ENCODE data around the gene SAPCD1. TPM values are rescaled to one million over a fixed set of nuclear protein-coding genes. Genes with fewer than 3 reads are reported as not detected.

Gene SAPCD1
- total RNA-seq, 2 donors from 2014 or later = 3.2 to 3.9 TPM

GRCh38 chr6:31769684-31770371 is 7.4 kb downstream of the SAPCD1 start:
- DNase-seq = peak; percentile 87 to 91
- intact Hi-C loops (cut with DNase I, micrococcal nuclease) = loop anchor here in 1 of 2 donors (5.0 kb wide), 1 partner anchor 88 kb away; the partner anchor contains the start of gene LY6G5C
- peak; percentile 75 for ATAC-seq

- DNase-seq (no peak), ATAC-seq (no peak)
- intact Hi-C loops (cut with DNase I, micrococcal nuclease) = no loop called here
Observed at GRCh38 chr6:31770860-31771259, 8.4 kb downstream of the SAPCD1 start.

GRCh38 chr6:31771992-31772358 is 9.5 kb downstream of the SAPCD1 start:
- ATAC-seq (no peak), DNase-seq (no peak)
- intact Hi-C loops (cut with DNase I, micrococcal nuclease) = no loop called here

DNA sequence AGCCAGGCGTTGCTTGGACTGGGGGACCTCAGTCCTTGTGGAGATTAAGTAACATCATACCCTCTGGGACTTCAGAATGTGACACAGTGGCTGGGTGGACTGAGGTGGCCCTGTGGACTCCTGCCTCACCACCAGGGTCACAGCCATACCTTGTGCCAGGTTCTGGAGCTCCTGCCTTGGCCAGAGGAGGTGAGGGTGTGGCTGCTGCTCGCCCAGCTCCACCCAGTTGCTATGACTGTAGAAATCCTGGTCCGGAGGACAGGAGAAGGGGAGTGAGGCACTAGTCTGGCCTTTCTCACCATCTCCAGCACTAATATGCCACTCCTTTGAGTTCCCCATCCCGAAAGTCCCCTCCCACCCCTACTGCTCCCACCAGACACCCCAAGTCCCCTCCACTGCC is 12.7 kb downstream of the SAPCD1 start:
- ATAC-seq (peak; percentile 69), DNase-seq (peak; percentile 69 to 80)
- intact Hi-C loops (cut with DNase I, micrococcal nuclease) = no loop called here

- intact Hi-C loops (cut with DNase I, micrococcal nuclease) = no loop called here
- peak; percentile 0 for ATAC-seq
- no peak for DNase-seq
Observed at GRCh38 chr6:31775633-31776484, 13.4 kb downstream of the SAPCD1 start.

DNA sequence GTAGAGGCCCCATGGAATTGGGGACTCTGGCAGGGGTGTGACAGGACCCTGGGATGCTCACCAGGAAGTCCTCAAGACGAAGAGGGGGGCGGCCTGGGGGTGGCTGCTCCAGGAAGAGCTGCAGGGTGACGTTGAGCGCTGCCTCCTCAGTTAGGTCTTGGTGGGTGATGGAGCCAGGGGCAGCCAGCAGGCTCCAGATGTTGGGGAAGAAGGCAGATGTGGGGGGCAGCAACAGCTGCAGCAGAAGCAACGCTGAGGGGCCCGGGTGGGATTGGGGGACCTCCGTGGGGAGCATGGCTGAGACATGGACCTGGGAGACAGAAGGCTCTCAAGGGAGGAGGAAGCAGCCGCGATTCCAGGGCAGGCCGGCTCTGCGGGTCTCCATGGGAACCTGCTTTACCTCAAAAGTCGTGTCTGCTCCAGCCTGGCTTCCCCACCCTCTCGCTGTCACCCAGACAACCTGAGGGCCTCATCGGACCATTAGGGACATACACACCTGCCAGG is 14.1 kb downstream of the SAPCD1 start:
- DNase-seq (no peak), ATAC-seq (peak; percentile 16)
- intact Hi-C loops (cut with DNase I, micrococcal nuclease) = no loop called here

DNA sequence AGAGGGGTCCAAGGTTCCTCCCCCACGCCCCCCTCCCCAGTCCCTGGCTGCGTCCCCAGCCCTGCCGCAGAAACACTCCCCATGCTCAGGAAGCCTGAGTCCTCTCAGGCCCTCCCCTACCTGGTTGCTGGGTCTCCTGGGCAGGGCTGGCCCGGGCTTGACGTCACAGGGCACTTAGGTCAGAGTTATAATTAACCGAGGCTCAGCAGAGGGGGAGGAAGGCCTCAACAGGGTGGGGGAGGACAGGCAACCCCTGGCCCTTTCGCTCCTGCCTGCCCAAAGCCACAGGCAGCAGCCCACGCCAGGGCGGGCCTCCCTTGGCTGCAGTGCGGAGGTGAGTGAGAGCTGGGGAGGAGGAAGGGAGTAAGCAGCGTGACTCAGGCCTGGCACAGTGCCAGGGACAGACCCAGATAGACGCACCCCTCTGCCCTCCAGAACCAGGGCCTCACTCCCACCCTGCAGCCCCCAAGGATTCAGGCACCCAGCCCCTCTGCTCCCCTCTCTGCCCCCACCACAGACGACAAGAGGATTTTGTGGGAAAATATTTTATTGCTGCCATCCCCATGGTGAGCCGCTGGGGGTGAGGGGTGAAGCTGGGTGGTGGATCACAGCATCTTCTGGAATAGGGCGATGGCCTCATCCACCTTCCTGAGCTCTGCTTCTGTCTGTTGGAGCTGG is 14.7 kb downstream of the SAPCD1 start, which contains the start of gene VWA7:
VWA7 (minus strand) TSS at position 340 of the 678 bp plus-strand sequence. CDS start 549 bp downstream, outside the sequence.
- ATAC-seq = peak; percentile 75
- DNase-seq = peak; percentile 80 to 88
- intact Hi-C loops (cut with DNase I, micrococcal nuclease) = no loop called here

DNA sequence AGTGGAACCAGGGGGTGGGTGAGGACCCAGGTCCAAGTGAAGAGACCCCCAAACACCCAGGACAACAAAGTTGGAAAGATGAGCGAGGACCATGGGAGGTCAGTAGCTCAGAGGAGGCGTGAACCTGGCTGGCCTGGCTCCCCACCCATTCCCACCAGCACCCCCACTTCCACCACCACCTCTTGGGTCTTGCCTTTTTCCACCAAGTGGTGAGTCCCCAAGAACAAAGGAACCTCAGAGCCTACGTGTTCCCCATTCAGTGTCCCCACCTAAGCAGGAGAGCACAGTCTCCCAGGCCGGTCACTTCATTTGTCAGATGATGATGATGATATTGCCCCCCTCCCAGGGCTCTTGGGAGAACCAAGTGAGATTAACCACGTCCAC is 15.2 kb downstream of the SAPCD1 start:
- no peak for DNase-seq
- no peak for ATAC-seq
- intact Hi-C loops (cut with DNase I, micrococcal nuclease) = no loop called here

DNA sequence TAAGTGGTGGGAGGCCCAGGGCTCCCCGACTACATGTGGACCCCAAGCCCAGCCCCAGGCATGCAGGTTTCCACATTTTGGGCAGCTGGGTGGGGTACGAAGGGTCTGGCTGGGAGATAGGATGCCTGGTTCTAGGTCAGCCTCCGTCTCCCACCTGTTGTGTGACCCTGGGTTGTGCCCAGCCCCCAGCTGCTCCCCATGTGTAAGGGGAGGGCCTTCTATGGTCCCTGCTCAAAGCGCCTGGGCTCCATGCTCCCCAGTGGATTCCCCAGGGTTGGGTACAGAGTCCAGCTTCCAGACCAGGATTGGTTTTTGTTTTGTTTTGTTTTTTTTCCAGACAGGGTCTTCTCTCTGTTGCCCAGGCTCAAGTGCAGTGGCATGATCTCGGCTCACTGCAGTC is 15.7 kb downstream of the SAPCD1 start:
- ATAC-seq (no peak), DNase-seq (no peak)
- intact Hi-C loops (cut with DNase I, micrococcal nuclease) = no loop called here

- intact Hi-C loops (cut with DNase I, micrococcal nuclease) = no loop called here
- ATAC-seq (no peak), DNase-seq (no peak)
Observed at GRCh38 chr6:31778999-31779885, 16.8 kb downstream of the SAPCD1 start.

- intact Hi-C loops (cut with DNase I, micrococcal nuclease) = no loop called here
- no peak for DNase-seq
- ATAC-seq = no peak
Observed at GRCh38 chr6:31779908-31780307, 17.5 kb downstream of the SAPCD1 start.

DNA sequence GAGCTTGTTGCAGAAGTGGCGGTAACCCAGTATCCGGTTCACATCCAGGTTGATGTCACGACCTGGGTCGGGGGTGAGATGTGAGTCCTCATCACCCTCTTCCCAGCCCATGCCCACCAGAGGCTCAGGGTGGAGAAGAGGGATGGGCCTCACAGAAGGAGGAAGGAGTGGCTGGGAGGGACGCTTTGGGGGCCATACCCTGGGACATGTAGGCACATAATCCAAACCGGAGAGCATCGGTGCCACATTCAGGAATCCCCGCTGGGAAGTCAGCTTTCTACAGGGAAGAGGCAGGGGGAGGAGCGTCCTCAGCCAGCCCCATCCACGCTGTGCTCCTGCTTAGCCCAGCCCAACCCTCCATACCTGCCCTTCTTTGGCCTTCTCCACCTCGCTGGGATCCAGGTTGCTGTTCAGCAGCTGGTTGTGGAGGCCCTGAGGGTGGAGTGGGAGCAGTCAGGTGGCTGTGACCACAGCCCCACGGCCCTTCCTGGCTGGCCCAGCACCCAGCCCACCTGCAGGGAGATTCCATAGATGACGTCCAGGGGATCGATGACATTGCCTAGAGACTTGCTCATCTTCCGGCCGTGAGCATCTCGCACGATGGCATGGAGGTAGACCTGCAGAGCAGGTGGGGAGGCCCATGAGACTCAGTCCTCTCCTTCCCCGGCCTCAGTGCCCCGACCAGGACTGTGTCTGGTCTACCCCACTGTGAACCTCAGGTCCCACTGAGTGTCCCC is 18.2 kb downstream of the SAPCD1 start:
- intact Hi-C loops (cut with DNase I, micrococcal nuclease) = no loop called here
- DNase-seq (no peak), ATAC-seq (no peak)

- ATAC-seq (no peak), DNase-seq (no peak)
- intact Hi-C loops (cut with DNase I, micrococcal nuclease) = no loop called here
Observed at GRCh38 chr6:31781244-31782125, 19.0 kb downstream of the SAPCD1 start.

- DNase-seq (no peak), ATAC-seq (no peak)
- intact Hi-C loops (cut with DNase I, micrococcal nuclease) = no loop called here
Observed at GRCh38 chr6:31782126-31782855, 19.8 kb downstream of the SAPCD1 start.

DNA sequence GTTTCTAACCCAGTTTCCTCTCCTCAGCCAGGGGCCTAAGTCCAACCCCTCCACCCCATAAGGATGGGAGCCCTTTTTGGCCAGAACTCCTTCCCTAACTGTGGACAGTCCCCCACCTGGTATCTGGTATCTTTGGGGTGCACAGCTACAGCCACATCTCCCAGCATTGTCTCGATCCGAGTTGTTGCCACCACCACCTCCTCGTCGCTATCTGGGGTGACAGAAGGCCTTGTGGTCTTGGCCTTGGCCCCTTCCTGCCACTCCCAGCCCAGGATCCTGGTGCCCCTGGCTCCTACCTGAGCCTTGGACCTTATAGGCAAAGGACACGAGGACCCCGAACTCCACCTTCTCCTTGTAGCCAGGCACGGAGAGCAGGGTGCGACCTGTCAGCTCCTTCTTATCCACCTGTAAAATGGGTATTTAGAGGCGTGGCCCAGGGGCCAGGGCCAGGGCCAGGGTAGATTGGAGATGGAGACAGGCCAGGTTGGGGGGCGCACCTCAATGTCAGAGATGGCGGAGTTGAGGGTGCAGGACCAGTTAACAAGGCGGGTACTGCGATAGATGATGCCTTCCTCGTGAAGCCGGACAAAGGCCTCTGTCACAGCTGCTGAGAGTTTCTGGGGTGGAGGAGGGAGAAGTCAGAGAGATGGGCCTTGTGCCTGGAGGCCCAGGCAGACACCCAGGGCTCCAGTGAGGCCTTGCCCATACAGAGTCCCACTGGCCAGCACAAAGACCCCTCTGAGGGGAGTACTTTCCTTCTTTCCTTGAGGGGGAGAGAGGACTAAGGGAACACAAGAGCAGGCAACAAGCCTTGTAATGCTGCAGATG is 21.9 kb downstream of the SAPCD1 start:
- DNase-seq (no peak), ATAC-seq (no peak)
- intact Hi-C loops (cut with DNase I, micrococcal nuclease) = no loop called here

All from left colon (tissue), 2 donors.